Measurements from ENCODE around the gene SOHLH1. TPM values are rescaled to one million over a fixed set of nuclear protein-coding genes. Genes with fewer than 3 reads are reported as not detected.

The SOHLH1 gene
- total and polyA plus RNA-seq, 2 of the 13 experiments (the other 11 are each of a cell fraction or from before 2014, with no cell fraction given): 0.15 TPM

DNA sequence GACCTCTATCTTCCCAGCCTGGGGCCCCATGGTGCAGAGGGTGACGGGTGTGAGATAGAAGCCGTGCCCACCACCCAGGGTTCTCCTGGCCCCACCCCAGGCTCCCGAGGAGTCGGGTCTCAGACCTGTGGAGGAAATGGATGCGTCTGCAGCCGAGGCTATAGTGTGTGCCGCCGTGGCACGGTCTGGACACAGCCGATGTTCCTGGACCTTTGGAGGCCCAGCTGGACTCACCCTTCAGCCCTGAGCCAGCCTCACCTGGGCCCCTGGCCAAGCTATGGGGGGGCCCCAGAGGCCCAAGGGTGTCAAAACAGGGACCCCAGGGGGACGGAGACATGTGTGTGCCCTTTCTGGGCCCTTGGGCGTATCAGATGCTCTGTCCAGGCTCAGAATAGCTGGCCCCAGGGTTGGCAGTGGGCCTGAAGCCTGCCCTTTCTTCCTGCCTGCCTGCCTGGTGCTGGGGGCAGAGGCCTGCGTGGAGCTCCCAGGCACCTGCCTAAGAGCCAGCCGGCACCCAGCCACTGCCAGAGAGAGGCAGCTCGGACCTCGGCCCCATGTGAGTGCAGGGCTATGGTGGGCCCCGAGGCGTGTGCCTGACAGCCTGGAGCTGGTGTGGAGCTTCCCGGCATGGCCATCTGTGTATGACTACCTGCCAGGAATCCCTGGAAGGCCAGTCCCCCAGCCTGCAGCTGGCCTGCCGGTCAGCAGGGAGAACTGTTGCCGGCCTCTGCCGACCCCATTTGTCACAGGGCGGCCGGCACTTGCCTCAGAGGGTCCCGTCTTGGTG, 44.5 kb upstream of the SOHLH1 start:
- in situ Hi-C loops (cut with HindIII; ENCODE audit: extremely low pct_ligation_motif_present, low pct_unique_long_range_greater_than_20kb) (no loop called here), intact Hi-C loops (cut with micrococcal nuclease; ENCODE audit: unreplicated experiment) (no loop called here)
- ChIA-PET CTCF (ENCODE audit: low intra/inter-chr PET ratio, low total read pairs) (no interaction called here), POLR2A (no interaction called here)
- no peak for FAIRE-seq
- Histone ChIP-seq H3K4me2 (ENCODE audit: low read depth, low read length) (no peak overlapping the region), H3K36me3 (replicated peaks in 1 of 2; ENCODE audit: control insufficient read depth in 1 of 2, insufficient read depth in 2 of 2, low read length in 2 of 2) (no peaks in the 10 kb centered on the region), H3K9ac (ENCODE audit: insufficient read depth, low read depth, low read length) (no peak overlapping the region), H3K4me3 (replicated peaks in 1 of 3; ENCODE audit: insufficient read depth in 1 of 3, low read depth in 2 of 3, low read length in 3 of 3) (no peak overlapping the region), H3K4me1 (ENCODE audit: insufficient read depth, low read length) (no peaks in the 10 kb centered on the region), H4K20me1 (ENCODE audit: insufficient read depth, low read length) (0 out of 2 replicates have a peak, but pooled peaks cover 5% of the 10 kb centered on the region), H2AFZ (ENCODE audit: low read length) (no peak overlapping the region), H3K9me3 (ENCODE audit: low read length) (no peaks in the 10 kb centered on the region), H3K27me3 (ENCODE audit: control insufficient read depth in 1 of 2, insufficient read depth in 2 of 2, low read length in 2 of 2) (peaks cover 31 to 93% of the 10 kb centered on the region in 2 experiments; a peak in 4 of 5 replicates), H3K27ac (ENCODE audit: extremely low read length, insufficient read depth, low read length) (no peak overlapping the region), H3K79me2 (ENCODE audit: insufficient read depth, low read length) (no peaks in the 10 kb centered on the region)
- no peak for ATAC-seq
- no TSS peak for BruUV-seq (replicated peaks)
- WGBS (ENCODE audit: low lambda C conversion rate): no CpG with 5 or more reads among the region's 25 CpGs
- no peak for TF ChIP-seq HNRNPLL (IDR thresholded peaks at IDR 0.05; ENCODE audit: low read depth, low read length, poor library complexity, severe bottlenecking)
- TF ChIP-seq, protein P1, sequence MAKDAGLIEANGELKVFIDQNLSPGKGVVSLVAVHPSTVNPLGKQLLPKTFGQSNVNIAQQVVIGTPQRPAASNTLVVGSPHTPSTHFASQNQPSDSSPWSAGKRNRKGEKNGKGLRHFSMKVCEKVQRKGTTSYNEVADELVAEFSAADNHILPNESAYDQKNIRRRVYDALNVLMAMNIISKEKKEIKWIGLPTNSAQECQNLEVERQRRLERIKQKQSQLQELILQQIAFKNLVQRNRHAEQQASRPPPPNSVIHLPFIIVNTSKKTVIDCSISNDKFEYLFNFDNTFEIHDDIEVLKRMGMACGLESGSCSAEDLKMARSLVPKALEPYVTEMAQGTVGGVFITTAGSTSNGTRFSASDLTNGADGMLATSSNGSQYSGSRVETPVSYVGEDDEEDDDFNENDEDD (CRISPR knock-in tag; IDR thresholded peaks at IDR 0.05; ENCODE audit: borderline replicate concordance): no peak
- TF ChIP-seq ZNF367 (CRISPR knock-in tag; IDR thresholded peaks at IDR 0.05; ENCODE audit: borderline replicate concordance): no peak
- no peak for TF ChIP-seq CBX1 (IDR thresholded peaks at IDR 0.05; ENCODE audit: low read depth)
- no peak for TF ChIP-seq ZNF747 (CRISPR knock-in tag; IDR thresholded peaks at IDR 0.05; ENCODE audit: borderline replicate concordance)
- no peak for TF ChIP-seq ZNF329 (CRISPR knock-in tag; IDR thresholded peaks at IDR 0.05; ENCODE audit: low read depth)
- no peak for TF ChIP-seq RAD21 (CRISPR knock-in tag; IDR thresholded peaks at IDR 0.05)
- no peak for TF ChIP-seq ZNF446 (CRISPR knock-in tag; IDR thresholded peaks at IDR 0.05)
- no peak for DNase-seq (ENCODE audit: low spot score)

All from HepG2 (cell line).